GM21619 (cell line): Measurements from ENCODE around the gene TAC4.

Source experiments
- ATAC-seq: cut with Tn5 transposase; IDR thresholded peaks from one replicate; pipeline ENCODE4 v1.9.1; 2021; ENCODE audit not compliant: unreplicated experiment

TAC4 gene

GRCh38 chr17:49815761-49816281, 32.0 kb downstream of the TAC4 start:
- no peak for ATAC-seq

- ATAC-seq: no peak
Observed at GRCh38 chr17:49814781-49815529, 32.9 kb downstream of the TAC4 start.

- no peak for ATAC-seq
Observed at GRCh38 chr17:49809056-49809455, 38.8 kb downstream of the TAC4 start.

- ATAC-seq: no peak
Observed at GRCh38 chr17:49798738-49799137, 49.1 kb downstream of the TAC4 start.

- ATAC-seq: no peak
Observed at GRCh38 chr17:49798182-49798581, 49.7 kb downstream of the TAC4 start.

- ATAC-seq: no peak
Observed at GRCh38 chr17:49795372-49795771, 52.5 kb downstream of the TAC4 start.

GRCh38 chr17:49793309-49793708, 54.6 kb downstream of the TAC4 start:
- ATAC-seq: no peak

- ATAC-seq: no peak
Observed at GRCh38 chr17:49789243-49789578, 58.7 kb downstream of the TAC4 start.

- peak; percentile 85 for ATAC-seq
Observed at GRCh38 chr17:49788478-49789242, 59.2 kb downstream of the TAC4 start, which contains the start of gene KAT7. TSS of gene KAT7 (plus strand) at chr17:49788681. CDS start at chr17:49788835, 154 bp downstream.
